Esophagus squamous epithelium (tissue), 4 donors: ENCODE results near the gene PTPRT.

Experiments used
- CTCF ChIP-seq, 6 experiments: fragments of 450-650 bp in 4 of 6; fragments of 200-600 bp in 2 of 6; sonication (generic) in 2 of 6; IDR thresholded peaks; one replicate each; pipeline ENCODE4 v1.5.1; 2016 to 2019; ENCODE audit warnings: antibody characterized with exemption in 6 of 6, mild to moderate bottlenecking in 4 of 6, moderate library complexity in 4 of 6
- POLR2A ChIP-seq, 4 donors: fragments of 450-650 bp; IDR thresholded peaks; one replicate each; pipeline ENCODE4 v1.6.1; 2017; ENCODE audit warnings: antibody characterized with exemption in 4 of 4, mild to moderate bottlenecking in 4 of 4, moderate library complexity in 3 of 4

- TF ChIP-seq CTCF (IDR thresholded peaks at IDR 0.05) (no peak), POLR2A (IDR thresholded peaks at IDR 0.05) (no peak)
Measured at GRCh38 chr20:42080956-42081355, 1108.8 kb downstream of the PTPRT start.
